T-helper 2 cell treated with Interferon-gamma antibody and Interleukin-4, amounts not matched to agents 100 ng/mL and 5 ng/mL, for 36 hours (primary cell): ENCODE measurements around the gene CNPY1. TPM values are rescaled to one million over a fixed set of nuclear protein-coding genes. Genes with fewer than 3 reads are reported as not detected.

Experiments
- intact Hi-C: fragments of 100-400 bp; cut with micrococcal nuclease; formaldehyde crosslinking; loops from one replicate; pipeline ENCODE4 v1.15.1; 2023
- total RNA-seq: library from RNA; stranded (reverse); gene quantifications from 2 replicates; pipeline ENCODE4 v1.2.3, GENCODE V29; 2022

CNPY1 gene
- total RNA-seq, 1 donor from 2014 or later = not detected

DNA sequence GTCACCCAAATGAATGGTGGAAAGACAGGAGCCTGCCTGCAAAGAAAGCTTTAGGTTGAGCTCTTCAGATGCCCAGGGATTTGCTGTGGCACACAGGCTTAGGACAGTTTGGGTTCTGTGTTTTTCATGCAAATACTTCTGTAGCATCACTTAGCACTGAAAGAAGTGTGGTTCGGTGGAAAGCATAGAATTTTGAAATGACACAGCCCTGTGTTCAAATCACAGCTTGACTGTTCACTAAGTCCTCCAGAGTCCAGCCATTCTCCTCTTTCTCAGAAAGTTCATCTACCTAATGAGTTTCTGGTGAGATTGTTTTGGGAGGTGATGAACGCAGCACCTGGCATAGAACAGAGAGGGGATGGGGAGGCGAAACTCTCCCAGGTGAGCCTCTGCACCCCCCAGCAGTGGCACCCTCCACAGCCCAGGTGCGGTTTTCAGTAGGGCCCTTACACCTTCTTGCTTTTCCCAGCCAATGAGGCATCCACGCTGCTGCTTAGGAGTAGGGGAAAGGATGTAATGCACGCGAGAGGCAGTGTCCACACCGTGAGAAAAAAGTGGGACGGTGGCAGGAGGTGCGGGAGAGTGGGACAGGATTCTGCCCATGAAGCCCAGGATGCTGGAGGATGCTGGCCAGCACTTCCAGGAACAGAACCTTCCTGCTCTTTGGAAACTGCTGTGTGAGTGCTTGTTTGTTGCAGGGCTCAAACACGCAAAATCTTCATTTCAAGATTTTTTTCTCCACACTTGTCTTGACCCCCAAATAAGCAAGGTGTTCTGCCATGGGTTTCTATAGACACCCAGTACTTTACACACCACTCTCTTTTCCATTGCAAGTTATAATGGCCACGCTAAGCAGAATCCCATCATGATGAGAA, 76.8 kb downstream of the CNPY1 start:
- intact Hi-C loops = loop anchor here (2.0 to 5.0 kb wide), 3 partner anchors 37 to 1548 kb away; no protein-coding TSS in a partner anchor

DNA sequence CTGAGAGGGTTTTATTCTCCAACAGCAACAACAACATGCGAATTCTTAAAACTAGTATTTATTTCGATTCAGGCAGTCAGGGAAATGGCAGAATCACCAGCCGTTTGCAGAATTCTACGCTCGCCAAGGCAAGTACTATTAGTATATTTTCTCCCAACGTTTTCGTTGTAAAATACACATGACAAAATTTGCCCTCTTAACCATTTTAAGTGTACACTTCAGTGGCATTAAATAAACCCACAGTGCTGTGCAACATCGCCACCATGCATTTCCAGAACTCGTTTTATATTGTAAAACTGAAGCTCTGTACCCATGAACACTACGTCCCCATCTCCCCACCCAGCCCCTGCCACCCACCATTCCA, 77.6 kb downstream of the CNPY1 start:
- intact Hi-C loops = loop anchor here (2.0 to 5.0 kb wide), 3 partner anchors 38 to 1549 kb away; no protein-coding TSS in a partner anchor

DNA sequence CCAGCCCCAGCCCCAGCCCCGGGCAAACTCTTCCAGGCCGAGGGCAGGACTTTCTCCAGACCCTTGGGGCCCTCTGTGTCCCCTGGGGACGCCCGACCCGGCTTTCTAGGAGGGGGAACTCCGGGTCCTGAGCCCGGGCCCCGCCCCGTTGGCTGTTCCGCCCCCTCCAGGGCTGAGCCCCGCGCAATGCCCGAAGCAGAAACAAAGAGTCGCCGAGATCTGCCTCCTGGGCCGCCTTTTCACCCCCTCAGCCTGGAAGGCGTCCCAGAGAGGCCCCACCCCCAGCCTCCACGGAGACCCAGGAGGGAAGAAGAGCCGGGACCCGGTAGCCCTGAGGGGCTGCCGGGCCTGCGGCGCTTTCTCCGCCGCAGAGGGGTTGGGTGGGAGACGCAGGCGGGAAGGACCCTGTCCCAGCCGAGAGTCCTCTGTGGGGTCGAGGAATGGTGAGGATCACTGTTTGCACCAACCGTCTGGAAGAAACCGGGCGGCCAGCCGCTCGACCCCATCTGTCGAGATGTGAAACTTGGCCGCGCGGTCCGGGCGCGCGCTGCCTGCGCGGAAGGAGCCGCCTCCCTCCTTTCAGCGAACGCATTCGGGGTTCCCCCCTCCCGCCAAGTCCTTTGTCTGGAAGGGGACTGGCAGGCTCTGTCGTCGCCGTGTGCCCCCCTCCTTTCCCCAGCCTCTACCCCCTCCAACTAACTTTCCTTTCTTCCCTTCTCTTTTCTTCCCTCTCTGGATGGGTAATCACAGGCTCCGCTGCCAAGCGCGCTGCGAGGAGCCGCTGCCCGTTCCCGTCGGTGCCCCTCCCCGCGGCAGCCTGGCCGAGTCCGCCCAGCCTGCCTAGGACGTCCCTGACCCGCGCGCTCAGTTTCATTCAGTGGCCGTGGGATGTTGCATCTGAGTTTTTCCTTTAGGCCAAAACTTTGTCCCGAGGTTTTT, 78.2 kb downstream of the CNPY1 start:
- intact Hi-C loops = loop anchor here (2.0 to 5.0 kb wide), 4 partner anchors 17 to 1549 kb away; no protein-coding TSS in a partner anchor

DNA sequence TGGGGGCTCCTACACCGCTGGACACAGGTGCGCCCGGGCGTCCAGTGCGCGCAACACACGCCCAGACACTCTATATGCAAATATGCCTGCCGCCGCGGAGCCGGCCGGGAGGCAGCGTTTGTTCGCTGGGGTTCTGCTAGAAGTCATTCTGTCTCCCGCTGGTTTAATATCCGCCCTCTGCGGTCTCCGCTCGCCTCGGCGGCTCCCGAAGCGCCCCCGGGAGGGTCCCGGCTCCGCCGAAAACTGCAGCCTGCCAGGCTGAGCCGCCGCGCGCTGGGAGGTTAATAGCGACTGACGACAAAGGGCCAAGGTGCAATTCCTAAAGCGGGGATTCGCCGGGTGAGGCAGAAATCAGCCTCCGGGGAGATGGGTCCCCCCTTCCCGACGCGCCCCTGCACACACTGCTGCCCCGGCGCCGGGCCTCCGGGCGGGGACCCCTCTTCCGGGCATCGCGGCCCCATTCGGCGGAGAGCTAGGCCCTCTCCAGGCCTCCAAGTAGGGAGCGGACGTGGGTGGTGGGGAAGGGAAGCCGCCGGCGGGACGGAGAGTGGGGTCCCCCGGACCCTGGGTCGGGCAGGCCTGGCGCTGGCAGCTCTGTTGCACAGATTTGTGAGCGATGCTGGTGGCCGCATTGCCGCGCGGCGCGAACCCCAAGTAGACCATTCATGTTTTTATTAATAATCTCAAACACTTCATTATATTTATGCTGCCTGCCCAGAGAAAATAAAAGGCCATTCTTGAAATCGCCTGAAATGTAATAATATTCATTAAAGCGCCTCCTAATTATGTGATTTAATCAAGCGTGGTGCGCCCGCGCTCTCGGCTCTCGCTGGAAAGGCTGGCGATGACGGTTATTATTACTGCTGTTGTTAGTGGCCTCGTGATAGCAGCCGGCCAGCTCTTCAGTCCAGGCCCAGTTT, 79.3 kb downstream of the CNPY1 start:
- intact Hi-C loops = loop anchor here (2.0 to 5.0 kb wide), 3 partner anchors 16 to 1550 kb away; no protein-coding TSS in a partner anchor

DNA sequence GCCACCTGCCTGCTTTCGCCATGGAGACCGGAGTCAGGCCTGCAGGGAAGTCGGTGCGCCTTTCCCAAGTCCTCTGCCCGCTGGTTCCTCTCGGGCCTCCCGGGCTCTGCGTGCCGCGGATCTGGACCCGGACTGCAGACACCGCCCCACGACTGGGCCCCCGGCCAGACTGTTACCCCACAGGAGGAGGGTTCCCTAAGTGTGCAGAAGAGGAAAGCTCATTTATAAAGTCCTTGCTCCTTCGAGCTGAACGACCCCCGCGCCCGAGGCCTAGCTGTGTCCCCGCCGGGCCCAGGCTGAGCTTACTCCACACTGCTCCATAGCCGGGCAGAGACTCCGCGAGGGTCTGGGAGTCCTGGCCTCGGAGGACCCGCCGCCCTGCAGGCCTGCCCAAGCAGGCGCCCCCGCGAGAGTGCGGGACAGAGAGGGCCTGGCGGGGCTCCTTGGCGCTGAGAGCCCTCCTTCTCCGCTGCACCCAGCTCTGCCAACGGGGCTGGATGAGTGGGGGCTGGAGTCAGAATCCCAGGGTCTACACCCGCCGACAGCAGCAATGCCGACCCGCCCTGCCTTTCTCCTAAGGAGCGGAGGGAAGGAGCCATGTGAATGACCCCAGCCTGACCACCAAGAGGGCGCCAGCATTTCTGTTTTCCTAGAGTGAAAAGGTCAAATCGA, 80.1 kb downstream of the CNPY1 start:
- intact Hi-C loops = loop anchor here (2.0 to 5.0 kb wide), 3 partner anchors 15 to 1551 kb away; no protein-coding TSS in a partner anchor

DNA sequence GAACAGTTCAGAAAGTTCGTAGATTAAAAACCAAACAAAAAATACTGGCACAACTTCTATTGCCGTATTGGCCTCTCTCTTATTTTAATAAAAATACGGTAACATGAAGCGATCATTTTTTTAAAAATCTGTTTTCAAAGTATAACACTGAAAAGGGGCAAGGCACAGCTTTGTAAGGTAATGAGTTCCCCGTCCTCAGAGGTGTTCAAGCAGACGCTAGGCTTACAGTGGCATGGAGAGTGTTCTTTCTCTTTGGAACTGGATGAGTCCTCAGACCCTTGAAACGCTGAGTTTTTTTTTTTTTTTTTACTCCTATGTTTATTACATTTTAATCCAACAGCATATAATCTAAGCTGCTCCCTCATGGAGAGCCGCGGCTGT, 80.6 kb downstream of the CNPY1 start:
- intact Hi-C loops = loop anchor here (2.0 to 5.0 kb wide), 3 partner anchors 15 to 1552 kb away; no protein-coding TSS in a partner anchor

DNA sequence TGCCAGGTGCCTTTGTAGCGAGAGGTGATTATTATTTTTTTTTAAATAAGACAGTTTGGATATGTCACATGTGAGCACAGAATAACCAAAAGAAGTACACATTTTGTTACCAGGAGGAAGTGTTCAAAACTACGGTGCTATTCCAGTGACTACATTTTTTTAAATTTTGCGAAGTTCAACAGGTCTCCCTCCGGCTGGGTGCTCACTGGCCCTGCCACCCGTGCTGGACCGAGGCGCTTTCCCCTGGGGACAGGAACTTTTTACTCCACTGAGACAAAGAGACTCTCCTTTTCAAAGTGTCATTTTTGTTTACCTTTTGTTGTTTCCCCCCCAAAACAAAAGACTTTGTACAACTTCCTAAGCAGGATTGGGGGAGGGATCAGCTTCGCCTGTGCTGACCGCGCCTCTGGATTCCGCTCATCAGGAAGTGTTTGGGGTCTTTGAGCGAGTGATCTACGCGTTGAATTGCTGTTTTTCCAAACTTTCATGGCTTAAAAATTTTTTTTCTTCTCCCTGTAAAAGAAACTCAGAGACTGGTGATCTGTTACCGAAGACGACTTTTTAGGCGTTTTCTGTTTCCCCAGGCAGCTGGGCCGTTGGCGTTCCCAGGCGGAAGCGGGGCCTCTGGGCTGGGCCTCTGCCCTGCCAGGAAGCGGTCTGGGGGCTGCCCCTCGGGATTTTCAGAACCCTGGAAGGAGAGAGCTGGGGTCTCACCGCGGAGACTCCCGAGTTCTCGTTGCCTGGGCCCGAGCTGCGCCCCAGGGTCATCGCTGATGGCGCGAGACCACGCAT, 81.2 kb downstream of the CNPY1 start:
- intact Hi-C loops = loop anchor here (5.0 kb wide), 2 partner anchors 67 to 1552 kb away; no protein-coding TSS in a partner anchor

DNA sequence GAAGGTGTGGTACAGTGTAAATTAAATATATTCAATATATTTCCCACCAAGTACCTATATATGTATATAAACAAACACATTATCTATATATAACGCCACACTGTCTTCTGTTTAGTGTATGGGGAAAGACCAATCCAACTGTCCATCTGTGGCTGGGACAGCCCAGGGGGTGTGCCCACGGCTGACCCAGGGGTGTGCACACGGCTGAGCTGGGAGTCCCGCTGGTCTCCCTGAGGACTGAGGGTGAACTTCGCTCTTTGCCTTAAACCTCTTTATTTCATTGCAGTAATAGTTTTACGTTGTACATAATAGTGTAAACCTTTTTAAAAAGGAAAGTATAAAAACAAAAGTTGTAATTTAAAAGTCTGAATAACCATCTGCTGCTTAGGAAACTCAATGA, 82.2 kb downstream of the CNPY1 start:
- intact Hi-C loops = no loop called here

DNA sequence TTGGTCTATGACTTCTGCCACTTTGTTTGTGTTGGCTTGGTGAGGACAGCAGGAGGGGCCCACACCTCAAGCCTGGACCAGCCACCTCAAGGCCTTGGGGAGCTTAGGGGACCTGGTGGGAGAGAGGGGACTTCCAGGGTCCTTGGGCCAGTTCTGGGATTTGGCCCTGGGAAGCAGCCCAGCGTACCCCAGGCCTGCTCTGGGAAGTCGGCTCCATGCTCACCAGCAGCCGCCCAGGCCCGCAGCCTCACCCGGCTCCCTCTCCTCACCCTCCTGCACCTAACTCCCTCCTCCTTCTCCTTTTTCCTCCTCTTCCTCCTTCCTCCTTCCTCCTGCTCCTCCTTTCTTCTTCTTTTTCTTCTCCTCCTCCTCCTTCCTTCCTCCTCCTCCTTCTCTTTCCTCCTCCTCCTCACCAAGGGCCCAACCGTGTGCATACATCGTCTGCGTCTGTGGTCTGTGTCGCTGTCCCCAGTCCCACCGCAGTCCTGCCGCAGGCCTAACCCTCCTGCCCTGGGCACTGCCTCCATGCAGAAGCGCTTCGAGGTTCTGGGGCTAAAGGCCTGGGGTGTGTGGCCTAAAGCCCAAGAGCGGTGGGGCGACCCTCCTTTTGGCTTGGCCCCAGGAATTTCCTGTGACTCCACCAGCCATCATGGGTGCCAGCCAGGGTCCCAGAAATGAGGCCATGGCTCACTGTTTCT, 83.1 kb downstream of the CNPY1 start:
- intact Hi-C loops = no loop called here

DNA sequence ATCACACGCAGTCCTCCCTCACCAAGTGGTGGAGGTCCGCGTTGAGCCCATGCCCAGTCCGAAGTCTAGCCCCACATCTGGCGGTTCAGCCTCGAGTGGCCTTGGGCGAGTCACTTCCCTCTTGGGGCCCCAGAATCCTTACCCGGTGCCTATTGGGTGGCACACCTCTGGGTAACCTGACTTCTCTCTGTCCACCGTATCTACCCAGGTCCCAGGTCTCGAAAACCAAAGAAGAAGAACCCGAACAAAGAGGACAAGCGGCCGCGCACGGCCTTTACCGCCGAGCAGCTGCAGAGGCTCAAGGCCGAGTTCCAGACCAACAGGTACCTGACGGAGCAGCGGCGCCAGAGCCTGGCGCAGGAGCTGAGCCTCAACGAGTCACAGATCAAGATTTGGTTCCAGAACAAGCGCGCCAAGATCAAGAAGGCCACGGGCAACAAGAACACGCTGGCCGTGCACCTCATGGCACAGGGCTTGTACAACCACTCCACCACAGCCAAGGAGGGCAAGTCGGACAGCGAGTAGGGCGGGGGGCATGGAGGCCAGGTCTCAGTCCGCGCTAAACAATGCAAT, 84.1 kb downstream of the CNPY1 start:
- intact Hi-C loops = no loop called here

DNA sequence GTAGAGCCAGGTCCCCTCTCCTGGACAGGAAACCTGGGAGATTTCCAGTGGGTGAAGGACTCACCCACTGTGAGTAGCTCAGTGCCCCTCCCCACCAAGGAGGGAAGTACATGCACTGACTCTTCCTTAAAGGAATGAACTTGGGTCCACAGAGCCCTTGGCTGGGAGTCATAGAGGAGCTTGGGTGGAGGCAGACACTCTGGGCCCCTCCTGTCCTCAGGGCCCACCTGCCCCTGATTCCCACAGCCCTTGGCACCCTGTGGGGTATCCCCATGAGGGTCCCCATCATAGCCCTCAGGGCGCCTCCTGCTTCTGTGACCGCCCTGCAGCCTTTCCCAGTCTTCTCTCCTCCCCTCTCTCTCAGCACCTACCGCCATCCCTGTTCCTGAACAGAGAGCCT, 84.7 kb downstream of the CNPY1 start:
- intact Hi-C loops = loop anchor here (2.0 kb wide), 1 partner anchor 351 kb away; the partner anchor contains the start of gene SHH

DNA sequence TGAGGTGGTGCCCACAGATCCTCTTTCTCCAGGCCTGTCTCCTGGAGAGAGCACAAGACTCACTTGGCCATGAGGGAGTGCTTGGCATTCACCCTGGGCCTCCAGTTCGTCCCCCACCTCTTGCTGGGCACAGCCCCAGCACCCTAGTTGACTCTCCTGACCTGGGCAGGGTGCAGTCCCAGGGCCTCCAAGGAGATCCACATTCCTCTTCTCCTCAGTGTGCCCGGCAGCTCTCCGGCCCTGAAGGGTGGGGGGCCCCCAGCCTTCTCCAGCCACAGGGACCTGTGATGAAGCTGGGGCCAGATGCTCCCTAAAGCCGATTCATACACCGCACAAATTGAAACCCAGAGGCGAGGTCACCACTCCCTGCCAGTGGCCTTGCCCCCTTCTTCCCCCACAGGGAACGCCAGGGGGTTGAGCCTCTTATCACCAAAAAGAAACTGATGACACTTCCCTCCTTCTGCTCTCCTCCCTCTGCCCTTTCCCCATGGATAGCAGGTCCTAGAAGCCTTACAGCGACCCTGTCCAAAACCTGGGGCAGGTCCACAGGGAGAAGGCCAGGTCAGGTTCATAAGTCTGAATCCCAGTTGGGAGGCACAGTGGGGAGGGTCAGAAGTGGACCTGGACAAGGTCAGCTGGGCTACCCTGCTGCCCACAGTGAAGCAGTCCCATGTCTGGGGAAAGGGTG, 85.3 kb downstream of the CNPY1 start:
- intact Hi-C loops = loop anchor here (2.0 kb wide), 1 partner anchor 352 kb away; the partner anchor contains the start of gene SHH

DNA sequence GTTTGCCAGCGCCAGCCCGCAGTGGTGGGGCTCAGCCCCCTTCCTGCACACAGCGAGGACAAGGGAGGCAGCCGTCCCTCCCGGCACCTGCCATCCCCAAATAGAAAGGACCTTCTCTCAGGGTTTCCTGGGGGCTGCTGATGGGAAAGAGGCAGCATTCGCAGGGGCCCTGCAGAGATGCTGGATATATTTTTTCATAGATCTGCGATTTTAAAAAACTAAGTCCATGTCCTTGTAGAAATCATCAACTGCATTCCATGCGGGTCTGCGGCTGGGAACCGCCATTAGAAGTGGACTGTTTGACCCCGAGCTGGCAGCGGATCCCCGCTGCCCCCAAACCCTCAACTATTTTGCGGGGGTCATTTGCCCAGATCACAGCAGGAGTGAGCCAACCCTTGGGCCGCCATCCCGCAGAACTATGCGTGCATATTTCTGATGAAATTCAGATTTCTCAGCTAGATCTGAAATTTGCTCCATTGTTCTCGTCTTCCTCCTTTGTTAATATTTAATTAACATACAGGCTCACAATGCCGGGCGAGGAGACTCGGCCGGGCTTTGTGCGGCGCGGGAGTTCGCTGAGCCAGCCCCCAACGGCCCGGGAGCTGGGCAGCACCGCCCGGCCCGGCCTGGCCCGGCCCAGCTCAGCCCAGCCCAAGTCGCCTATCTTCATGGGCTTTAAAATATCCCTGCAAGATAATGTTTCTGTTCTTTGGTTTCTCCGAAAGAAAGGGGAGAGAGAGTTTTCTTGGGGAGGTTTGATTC, 86.5 kb downstream of the CNPY1 start:
- intact Hi-C loops = loop anchor here (2.0 kb wide), 2 partner anchors 85 to 353 kb away; partner anchors contain the start of gene SHH

DNA sequence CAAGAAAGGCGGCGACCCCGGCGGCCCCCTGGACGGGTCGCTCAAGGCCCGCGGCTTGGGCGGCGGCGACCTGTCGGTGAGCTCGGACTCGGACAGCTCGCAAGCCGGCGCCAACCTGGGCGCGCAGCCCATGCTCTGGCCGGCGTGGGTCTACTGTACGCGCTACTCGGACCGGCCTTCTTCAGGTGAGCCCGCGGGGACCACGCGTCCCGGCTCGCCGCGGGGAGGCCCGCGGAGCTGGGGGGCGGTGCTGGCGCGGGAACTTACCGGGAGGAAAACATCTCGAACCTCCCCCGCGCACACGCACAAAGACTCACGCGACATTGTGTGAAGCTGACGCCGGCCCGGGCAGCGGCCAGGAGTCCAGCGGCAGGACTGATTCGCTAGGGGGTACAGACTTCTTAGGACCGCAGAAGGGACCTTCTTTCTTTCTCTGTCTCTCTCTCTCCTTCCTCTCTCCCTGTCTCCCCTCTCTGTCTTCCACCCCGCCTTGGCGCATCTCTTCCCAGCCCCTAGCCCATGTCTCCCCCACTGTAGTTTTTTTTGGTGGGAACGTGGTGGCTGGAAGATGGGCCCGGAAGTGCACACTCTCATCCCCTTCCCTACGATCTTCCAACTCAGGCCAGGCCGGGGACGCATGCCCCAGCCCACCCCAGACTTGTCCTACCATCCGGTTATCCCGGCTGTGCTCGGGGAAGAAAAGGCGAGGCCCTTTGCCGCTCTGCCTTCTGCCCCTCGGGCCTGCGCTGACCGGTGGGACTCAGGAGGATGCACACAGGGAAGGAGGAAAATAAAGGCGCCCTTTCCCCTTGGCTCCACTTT, 87.3 kb downstream of the CNPY1 start:
- intact Hi-C loops = loop anchor here (2.0 kb wide), 1 partner anchor 84 kb away; no protein-coding TSS in a partner anchor

DNA sequence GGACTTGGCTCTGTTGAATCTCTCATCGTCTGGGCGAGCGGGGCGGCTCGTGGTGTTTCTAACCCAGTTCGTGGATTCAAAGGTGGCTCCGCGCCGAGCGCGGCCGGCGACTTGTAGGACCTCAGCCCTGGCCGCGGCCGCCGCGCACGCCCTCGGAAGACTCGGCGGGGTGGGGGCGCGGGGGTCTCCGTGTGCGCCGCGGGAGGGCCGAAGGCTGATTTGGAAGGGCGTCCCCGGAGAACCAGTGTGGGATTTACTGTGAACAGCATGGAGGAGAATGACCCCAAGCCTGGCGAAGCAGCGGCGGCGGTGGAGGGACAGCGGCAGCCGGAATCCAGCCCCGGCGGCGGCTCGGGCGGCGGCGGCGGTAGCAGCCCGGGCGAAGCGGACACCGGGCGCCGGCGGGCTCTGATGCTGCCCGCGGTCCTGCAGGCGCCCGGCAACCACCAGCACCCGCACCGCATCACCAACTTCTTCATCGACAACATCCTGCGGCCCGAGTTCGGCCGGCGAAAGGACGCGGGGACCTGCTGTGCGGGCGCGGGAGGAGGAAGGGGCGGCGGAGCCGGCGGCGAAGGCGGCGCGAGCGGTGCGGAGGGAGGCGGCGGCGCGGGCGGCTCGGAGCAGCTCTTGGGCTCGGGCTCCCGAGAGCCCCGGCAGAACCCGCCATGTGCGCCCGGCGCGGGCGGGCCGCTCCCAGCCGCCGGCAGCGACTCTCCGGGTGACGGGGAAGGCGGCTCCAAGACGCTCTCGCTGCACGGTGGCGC, 88.1 kb downstream of the CNPY1 start, which contains the start of gene EN2:
Gene EN2 (plus strand): TSS at position 19 of the 767 bp plus-strand sequence. CDS start 249 bp downstream, at position 268.
- intact Hi-C loops = loop anchor here (2.0 kb wide), 1 partner anchor 83 kb away; no protein-coding TSS in a partner anchor
